Karpas-422 (cell line): ENCODE measurements around the gene DMD. TPM values are rescaled to one million over a fixed set of nuclear protein-coding genes. Genes with fewer than 3 reads are reported as not detected.

Experiments used
- DNase-seq: peaks from one replicate; pipeline ENCODE4 v3.0.0-alpha.2; 2015
- H2AFZ ChIP-seq: fragments of 200-600 bp; sonication (generic); 2 replicates; pipeline ENCODE4 v1.6.1; 2014; ENCODE audit warnings: antibody characterized with exemption, low read length, mixed read lengths
- H3K27ac ChIP-seq: fragments of 200-600 bp; sonication (generic); 2 replicates; pipeline ENCODE4 v1.5.1; 2014; ENCODE audit warnings: mild to moderate bottlenecking, low read length, moderate library complexity
- H3K27me3 ChIP-seq: fragments of 200-600 bp; sonication (generic); 2 replicates; pipeline ENCODE4 v1.6.1; 2014; ENCODE audit warnings: low read length, mixed read lengths
- H3K36me3 ChIP-seq: fragments of 200-600 bp; sonication (generic); 2 replicates; pipeline ENCODE4 v1.6.1; 2014; ENCODE audit warnings: low read length, mixed read lengths; ENCODE audit not compliant: insufficient read depth
- H3K4me1 ChIP-seq: fragments of 200-600 bp; sonication (generic); 2 replicates; pipeline ENCODE4 v1.6.1; 2014; ENCODE audit warnings: mild to moderate bottlenecking, low read length, mixed read lengths
- H3K4me2 ChIP-seq: fragments of 200-600 bp; sonication (generic); 2 replicates; pipeline ENCODE4 v1.6.1; 2014; ENCODE audit warnings: low read length, low read depth, mild to moderate bottlenecking; ENCODE audit not compliant: poor library complexity, severe bottlenecking
- H3K4me3 ChIP-seq: fragments of 200-600 bp; sonication (generic); 2 replicates; pipeline ENCODE4 v1.5.1; 2014; ENCODE audit warnings: mild to moderate bottlenecking, antibody characterized with exemption, low read length, mixed read lengths
- H3K79me2 ChIP-seq: fragments of 200-600 bp; sonication (generic); 2 replicates; pipeline ENCODE4 v1.6.1; 2014; ENCODE audit warnings: mild to moderate bottlenecking, low read length, mixed read lengths
- H3K9ac ChIP-seq: fragments of 200-600 bp; sonication (generic); 2 replicates; pipeline ENCODE4 v1.6.0; 2014; ENCODE audit warnings: low read length
- H3K9me2 ChIP-seq: fragments of 200-600 bp; sonication (generic), shearing (Covaris generic); replicated peaks from 2 replicates; pipeline ENCODE4 v1.6.0; 2014; ENCODE audit warnings: mild to moderate bottlenecking, low read length, moderate library complexity; ENCODE audit not compliant: insufficient read depth
- H3K9me3 ChIP-seq: fragments of 300-700, 200-600 bp; sonication (generic); 2 replicates; pipeline ENCODE4 v1.6.1; 2014; ENCODE audit warnings: low read length, mixed read lengths
- H4K20me1 ChIP-seq: fragments of 200-600 bp; sonication (generic); 2 replicates; pipeline ENCODE4 v1.6.1; 2014; ENCODE audit warnings: mild to moderate bottlenecking, antibody characterized with exemption, low read length, low read depth; ENCODE audit not compliant: insufficient read depth
- small RNA-seq: library from RNA; depleted of rRNA; stranded (forward); fragments of <200 nt; gene quantifications from one replicate; pipeline ENCODE3, GENCODE V24; 2014
- total RNA-seq: library from RNA; depleted of rRNA; stranded (reverse); fragments of >200 nt; shearing (Covaris generic); gene quantifications from 2 replicates; pipeline ENCODE4 v1.2.3, GENCODE V29; 2014; ENCODE audit warnings: low replicate concordance

The DMD gene
- total RNA-seq, 1 experiment from 2014 or later, result not detected

DNA sequence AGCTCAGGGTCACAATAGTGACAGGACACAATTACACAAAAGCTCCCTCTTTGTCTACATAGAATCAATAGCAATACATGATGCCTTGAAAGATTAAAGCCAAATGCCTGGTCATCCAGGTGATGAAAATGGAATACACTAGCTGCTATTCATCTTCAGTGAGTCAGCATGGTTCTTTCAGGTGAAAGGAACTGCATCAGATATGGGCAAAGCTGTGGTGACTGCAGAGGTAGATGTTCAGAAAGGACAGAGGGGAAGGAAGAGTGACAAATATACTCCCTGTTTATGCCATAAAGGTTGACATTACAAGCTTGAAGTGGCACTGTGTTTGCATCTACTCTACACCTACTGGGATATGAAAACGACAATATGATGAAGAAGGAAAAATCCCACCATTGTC is 2119.5 kb downstream of the DMD start:
- H2AFZ ChIP-seq, result no peak overlapping the region

DNA sequence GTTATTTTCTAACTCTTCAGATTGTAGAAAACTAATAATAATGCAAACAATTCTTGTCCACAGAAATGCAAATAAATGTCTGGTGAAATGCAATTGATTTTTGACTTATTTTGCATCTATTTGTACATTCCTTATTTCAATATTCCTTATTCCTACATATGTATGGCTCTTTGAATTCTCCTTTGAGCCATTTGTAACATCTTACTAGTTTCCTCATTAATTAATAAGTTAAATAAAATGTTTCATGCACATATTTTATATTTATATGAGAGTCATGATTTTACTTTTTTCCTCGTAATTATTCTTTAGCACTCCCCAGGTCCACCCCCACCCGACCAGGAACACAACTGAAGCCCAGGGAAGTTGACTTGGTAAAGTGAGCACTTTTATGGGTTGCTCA is 2136.8 kb downstream of the DMD start:
- Histone ChIP-seq H3K27ac (no peak overlapping the region), H3K27me3 (no peaks in the 10 kb centered on the region), H3K9me2 (no peaks in the 10 kb centered on the region), H3K9ac (no peak overlapping the region), H4K20me1 (no peaks in the 10 kb centered on the region), H3K4me1 (no peaks in the 10 kb centered on the region), H2AFZ (no peak overlapping the region), H3K79me2 (no peaks in the 10 kb centered on the region), H3K9me3 (peaks cover 3% of the 10 kb centered on the region; the same call in 1 of the 2 replicates), H3K4me3 (no peak overlapping the region), H3K4me2 (no peak overlapping the region), H3K36me3 (no peaks in the 10 kb centered on the region)
- DNase-seq, result no peak

More for the DNA sequence above, 2119.5 kb downstream of the DMD start:
- DNase-seq, result no peak
- Histone ChIP-seq H3K4me1 (no peaks in the 10 kb centered on the region), H3K27me3 (no peaks in the 10 kb centered on the region), H3K27ac (no peak overlapping the region), H3K9me3 (peaks cover 4% of the 10 kb centered on the region; the same call in 1 of the 2 replicates), H4K20me1 (no peaks in the 10 kb centered on the region), H3K36me3 (no peaks in the 10 kb centered on the region), H3K9me2 (no peaks in the 10 kb centered on the region), H3K4me3 (no peak overlapping the region), H3K9ac (no peak overlapping the region), H3K4me2 (no peak overlapping the region), H3K79me2 (no peaks in the 10 kb centered on the region)

DNA sequence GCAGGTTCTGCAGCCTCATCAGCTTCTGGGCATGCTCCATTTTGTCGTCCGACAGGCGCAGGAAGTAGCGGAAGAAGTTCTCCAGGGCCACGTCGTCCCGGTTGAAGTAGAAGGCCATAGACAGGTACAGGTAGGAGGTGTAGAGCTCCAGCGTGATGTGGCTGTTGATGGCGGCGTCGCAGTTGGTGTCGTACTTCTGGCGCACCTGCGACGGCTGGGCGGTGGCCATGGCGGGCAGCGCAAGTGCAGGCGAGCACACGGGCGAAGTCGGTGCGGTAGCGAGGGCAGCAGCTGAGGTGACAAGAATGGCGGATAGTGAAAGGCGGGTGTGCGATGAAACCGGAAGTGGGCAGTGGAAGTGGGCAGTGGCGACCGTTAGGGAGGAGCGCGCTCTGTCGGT is 2139.6 kb downstream of the DMD start, which contains the start of gene FTHL17:
FTHL17 (minus strand) TSS at position 317 of the 400 bp plus-strand sequence; CDS start at position 229, 88 bp downstream.
- H3K4me3 ChIP-seq, result no peak within 1 kb of the TSS
- no peaks in the 10 kb centered on the region for H3K79me2 ChIP-seq
- no peak within 1 kb of the TSS for H3K4me2 ChIP-seq
- no peaks in the 10 kb centered on the region for H3K4me1 ChIP-seq
- H3K9me3 ChIP-seq, result peaks cover 6% of the 10 kb centered on the region
- no peak within 1 kb of the TSS for H3K27ac ChIP-seq
- H3K9me2 ChIP-seq, result no peaks in the 10 kb centered on the region
- H2AFZ ChIP-seq, result no peak within 1 kb of the TSS
- no peaks in the 10 kb centered on the region for H3K36me3 ChIP-seq
- no peaks in the 10 kb centered on the region for H3K27me3 ChIP-seq
- H3K9ac ChIP-seq, result no peak within 1 kb of the TSS
- no peaks in the 10 kb centered on the region for H4K20me1 ChIP-seq
- no peak for DNase-seq

DNA sequence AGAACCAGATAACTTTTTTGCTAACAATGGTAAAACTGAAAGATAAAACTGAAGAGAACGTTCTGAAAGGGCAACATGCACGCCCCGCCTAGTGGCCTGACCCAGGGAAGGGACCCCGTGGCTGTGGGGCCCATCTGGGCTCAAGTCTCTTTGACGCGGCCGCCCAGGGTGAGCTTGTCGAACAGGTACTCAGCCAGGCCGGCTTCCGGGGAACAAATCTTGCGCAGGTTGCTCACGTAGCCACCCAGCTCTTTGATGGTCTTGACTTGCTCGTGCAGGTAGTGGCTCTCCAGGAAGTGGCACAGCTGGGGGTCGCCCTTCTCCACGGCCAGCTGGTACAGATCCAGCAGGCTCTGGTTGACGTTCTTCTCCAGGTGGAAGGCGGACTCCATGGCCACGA is 2140.1 kb downstream of the DMD start:
- no peak overlapping the region for H3K9ac ChIP-seq
- H3K4me3 ChIP-seq, result no peak overlapping the region
- no peaks in the 10 kb centered on the region for H3K4me1 ChIP-seq
- no peaks in the 10 kb centered on the region for H3K27me3 ChIP-seq
- no peaks in the 10 kb centered on the region for H3K79me2 ChIP-seq
- H3K27ac ChIP-seq, result no peak overlapping the region
- H3K4me2 ChIP-seq, result no peak overlapping the region
- no peaks in the 10 kb centered on the region for H3K9me2 ChIP-seq
- H4K20me1 ChIP-seq, result no peaks in the 10 kb centered on the region
- no peak overlapping the region for H2AFZ ChIP-seq
- H3K36me3 ChIP-seq, result no peaks in the 10 kb centered on the region
- DNase-seq, result no peak
- peaks cover 10% of the 10 kb centered on the region for H3K9me3 ChIP-seq

DNA sequence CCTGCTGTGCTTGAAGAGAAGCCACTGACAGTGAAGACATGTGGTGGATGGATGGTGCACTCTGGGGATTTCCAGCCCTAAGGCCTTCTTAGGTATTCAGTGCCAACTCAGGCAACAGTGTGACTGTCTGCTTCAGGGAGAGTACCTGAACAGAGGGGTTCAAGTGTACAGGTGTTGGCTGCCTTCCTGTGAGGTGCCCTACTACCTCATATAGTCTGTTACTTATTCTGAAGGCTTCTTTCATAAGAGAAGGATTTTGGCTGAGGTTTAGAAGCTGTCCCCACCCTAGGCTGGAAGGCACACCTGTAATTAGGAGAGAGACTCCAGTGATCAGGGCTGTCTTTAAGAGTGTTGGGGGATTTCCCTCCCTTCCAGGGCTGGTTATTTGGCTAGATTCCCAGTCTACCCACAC is 2141.3 kb downstream of the DMD start:
- no peak for DNase-seq
- Histone ChIP-seq H3K4me1 (no peaks in the 10 kb centered on the region), H3K36me3 (no peaks in the 10 kb centered on the region), H3K79me2 (no peaks in the 10 kb centered on the region), H3K9ac (no peak overlapping the region), H3K4me2 (no peak overlapping the region), H4K20me1 (no peaks in the 10 kb centered on the region), H3K27me3 (no peaks in the 10 kb centered on the region), H3K9me2 (no peaks in the 10 kb centered on the region), H3K9me3 (peaks cover 10% of the 10 kb centered on the region), H3K4me3 (no peak overlapping the region), H2AFZ (no peak overlapping the region), H3K27ac (no peak overlapping the region)

Small RNA genes within 50 kb of the gene (small RNA-seq; reads per million reads assigned to genes)
- gene MIR3915, result not detected
- gene MIR548F5, result not detected
- not detected for gene RNA5SP501
- gene RNU6-894P, result not detected
